Measurements from ENCODE around the gene PYDC1. TPM values are rescaled to one million over a fixed set of nuclear protein-coding genes. Genes with fewer than 3 reads are reported as not detected.

Gene PYDC1
- total and polyA plus RNA-seq, 2 of the 8 experiments (the other 6 are each of a cell fraction or from before 2014, with no cell fraction given): 3.5 to 11.1 TPM

GRCh38 chr16:31190818-31191444, 26.0 kb downstream of the PYDC1 start:
- Histone ChIP-seq H3K23me2 (ENCODE audit: low read depth, low read length) (no peaks in the 10 kb centered on the region), H3K79me2 (ENCODE audit: control insufficient read depth in 1 of 2, insufficient read depth in 2 of 2, low read length in 2 of 2) (peaks cover 0 to 49% of the 10 kb centered on the region in 2 experiments; a peak in 3 of 4 replicates), H3K4me1 (replicated peaks in 1 of 4; ENCODE audit: control insufficient read depth in 3 of 4, insufficient read depth in 4 of 4, low read length in 3 of 4) (no peaks in the 10 kb centered on the region), H2BK20ac (ENCODE audit: low read length) (no peak overlapping the region), H3K4me2 (ENCODE audit: insufficient read depth in 1 of 2, low read depth in 2 of 2, low read length in 2 of 2) (no peak overlapping the region), H3K9ac (replicated peaks in 1 of 4; ENCODE audit: extremely low read depth in 1 of 4, low read depth in 3 of 4, low read length in 3 of 4) (no peak overlapping the region), H3K56ac (replicated peaks; ENCODE audit: insufficient read length, low read depth, low read length) (no peak overlapping the region), H4K91ac (replicated peaks; ENCODE audit: insufficient read length, low read length) (no peak overlapping the region), H2BK15ac (ENCODE audit: low read length) (no peak overlapping the region), H2BK5ac (ENCODE audit: low read depth, low read length) (no peak overlapping the region), H3K14ac (ENCODE audit: insufficient read length) (no peak overlapping the region), H3K4me3 (ENCODE audit: extremely low read depth in 1 of 4, insufficient read depth in 2 of 4, low read depth in 3 of 4, low read length in 4 of 4) (no peak overlapping the region), H3K36me3 (ENCODE audit: control insufficient read depth in 2 of 4, insufficient read depth in 4 of 4, low read length in 3 of 4) (peaks cover 73 to 100% (median 98%) of the 10 kb centered on the region in 4 experiments), H2AK5ac (ENCODE audit: low read depth, low read length) (no peak overlapping the region), H4K5ac (ENCODE audit: insufficient read length, low read depth, low read length) (no peak overlapping the region), H4K20me1 (replicated peaks in 1 of 2; ENCODE audit: control insufficient read depth in 1 of 2, insufficient read depth in 2 of 2, low read length in 2 of 2) (peaks cover 12 to 44% of the 10 kb centered on the region in 2 experiments), H3K18ac (ENCODE audit: extremely low read depth, low read length) (no peak overlapping the region), H3K23ac (ENCODE audit: insufficient read length) (no peak overlapping the region), H3K9me3 (ENCODE audit: insufficient read depth in 2 of 2, low read depth in 1 of 2, low read length in 1 of 2) (no peaks in the 10 kb centered on the region), H2AFZ (ENCODE audit: low read length) (no peak overlapping the region), H3K79me1 (ENCODE audit: low read depth, low read length) (peaks cover 7% of the 10 kb centered on the region), H2BK12ac (ENCODE audit: low read depth, low read length) (no peak overlapping the region), H2BK120ac (replicated peaks; ENCODE audit: low read depth, low read length) (no peak overlapping the region), H3K27me3 (replicated peaks in 1 of 4; ENCODE audit: control insufficient read depth in 3 of 4, extremely low read depth in 1 of 4, insufficient read depth in 3 of 4, low read length in 3 of 4) (no peaks in the 10 kb centered on the region), H3K27ac (ENCODE audit: low read depth, low read length) (no peak overlapping the region), H3K4ac (replicated peaks; ENCODE audit: insufficient read length, low read depth, low read length) (no peak overlapping the region), H4K8ac (ENCODE audit: extremely low read depth, insufficient read depth, low read length) (no peak overlapping the region)
- CTCF ChIA-PET (ENCODE audit: partially characterized antibody): interaction anchor here (0.9 to 1.1 kb wide), 2 partner anchors 13 to 190 kb away, joined by 3 read pairs; no protein-coding TSS in a partner anchor
- POLR2A ChIA-PET (ENCODE audit: partially characterized antibody): interaction anchor here (1.5 to 17.4 kb wide), 5 partner anchors 6 to 40 kb away, joined by 4 to 430 read pairs (median 272); partner anchors contain the start of genes FUS, PYCARD, PYDC1 and TRIM72
- TF ChIP-seq TCF12 (IDR thresholded peaks at IDR 0.05; ENCODE audit: low read depth, low read length) (no peak), POLR2AphosphoS5 (IDR thresholded peaks at IDR 0.05; ENCODE audit: low read depth, low read length) (0 out of 2 replicates have a peak, but pooled peaks have one; percentile 25), YY1 (IDR thresholded peaks at IDR 0.05; ENCODE audit: low read depth, low read length) (no peak), RAD21 (IDR thresholded peaks at IDR 0.05 in 1 of 2, conservative IDR thresholded peaks at IDR 0.05 in 1 of 2; ENCODE audit: low read depth in 2 of 2, low read length in 2 of 2) (no peak), ASH2L (IDR thresholded peaks at IDR 0.05; ENCODE audit: low read length) (no peak)
- WGBS, 2 experiments (ENCODE audit: extremely low coverage in 1 of 2, insufficient coverage in 1 of 2, insufficient read length in 1 of 2, insufficient replicate concordance in 2 of 2, low coverage in 1 of 2, low lambda C conversion rate in 2 of 2, missing lambda C conversion rate in 1 of 2): 85% methylated on average over 10 of the region's 17 CpGs; no CpG with 5 or more reads in 1 of the 2 experiments
- DNase-seq (ENCODE audit: low read depth in 1 of 2, low spot score in 2 of 2) (no peak), FAIRE-seq (no peak)

Measured in H1 (cell line).